Gastrocnemius medialis (tissue), 4 donors: Measurements from ENCODE around the gene ATP1B3. TPM values are rescaled to one million over a fixed set of nuclear protein-coding genes. Genes with fewer than 3 reads are reported as not detected.

Experiments
- ATAC-seq, 2 donors: fragments of 150-250 bp; one replicate each; pipeline ENCODE4 v1.9.1; 2016
- DNase-seq, 2 donors: peaks; one replicate each; pipeline ENCODE4 v3.0.0-alpha.2; 2019
- H3K27ac ChIP-seq, 4 donors: fragments of 200-600 bp; sonication (generic); 1 replicate in 1 of 4; 2 replicates in 3 of 4; pipeline ENCODE4 v1.5.1; 2016 to 2018; ENCODE audit warnings: mild to moderate bottlenecking in 2 of 4, moderate library complexity in 1 of 4
- H3K27me3 ChIP-seq, 3 donors: fragments of 200-600 bp; sonication (generic) in 2 of 3; 1 replicate in 1 of 3; 2 replicates in 2 of 3; pipeline versions ENCODE4 v1.5.1 to v1.6.0; 2016 to 2019; ENCODE audit warnings: mild to moderate bottlenecking in 1 of 3, moderate library complexity in 1 of 3
- H3K36me3 ChIP-seq, 2 donors: fragments of 200-600 bp; sonication (generic) in 1 of 2; one replicate each; pipeline ENCODE4 v1.5.1; 2017 to 2018
- H3K4me1 ChIP-seq, 2 donors: fragments of 200-600 bp; sonication (generic) in 1 of 2; one replicate each; pipeline ENCODE4 v1.5.1; 2016 to 2017; ENCODE audit warnings: mild to moderate bottlenecking in 2 of 2
- H3K4me3 ChIP-seq, 4 donors: fragments of 200-600 bp; sonication (generic) in 3 of 4; 1 replicate in 1 of 4; 2 replicates in 3 of 4; pipeline ENCODE4 v1.5.1; 2016 to 2019; ENCODE audit warnings: mild to moderate bottlenecking in 2 of 4
- H3K9me3 ChIP-seq, 3 donors: fragments of 200-600 bp; sonication (generic) in 2 of 3; 1 replicate in 1 of 3; 2 replicates in 2 of 3; pipeline ENCODE4 v1.5.1; 2016 to 2019
- POLR2A ChIP-seq, 2 donors: fragments of 450-650 bp; IDR thresholded peaks; one replicate each; pipeline ENCODE4 v1.6.1; 2017; ENCODE audit warnings: antibody characterized with exemption in 2 of 2, mild to moderate bottlenecking in 2 of 2, moderate library complexity in 2 of 2
- in situ Hi-C, 4 donors: fragments of 200-750 bp; cut with MboI; loops; one replicate each; pipeline versions ENCODE4 v1.15.0 to v1.8.0; 2017; ENCODE audit warnings: low sequenced_read_pairs in 4 of 4
- intact Hi-C: fragments of 100-400 bp; cut with DNase I; formaldehyde crosslinking; loops from one replicate; pipeline ENCODE4 v1.15.1; 2023; ENCODE audit warnings: low total_unique reads
- total RNA-seq, 4 donors: library from RNA; depleted of rRNA; stranded (reverse); fragments of >200 nt; gene quantifications; one replicate each; pipeline versions ENCODE4 v1.1.0 to v1.2.3, GENCODE V29; 2016
- TF ChIP-seq, protein P1 (sequence below), 5 experiments: fragments of 450-650 bp in 3 of 5; fragments of 200-600 bp in 2 of 5; sonication (generic) in 2 of 5; IDR thresholded peaks in 4 of 5; conservative IDR thresholded peaks in 1 of 5; 1 replicate in 4 of 5; 2 replicates in 1 of 5; pipeline ENCODE4 v1.5.1; 2016 to 2019; ENCODE audit warnings: antibody characterized with exemption in 5 of 5, mild to moderate bottlenecking in 3 of 5, moderate library complexity in 3 of 5

Gene ATP1B3
- total RNA-seq, 4 donors from 2014 or later: 16.2 to 35.9 (median 17.6) TPM

DNA sequence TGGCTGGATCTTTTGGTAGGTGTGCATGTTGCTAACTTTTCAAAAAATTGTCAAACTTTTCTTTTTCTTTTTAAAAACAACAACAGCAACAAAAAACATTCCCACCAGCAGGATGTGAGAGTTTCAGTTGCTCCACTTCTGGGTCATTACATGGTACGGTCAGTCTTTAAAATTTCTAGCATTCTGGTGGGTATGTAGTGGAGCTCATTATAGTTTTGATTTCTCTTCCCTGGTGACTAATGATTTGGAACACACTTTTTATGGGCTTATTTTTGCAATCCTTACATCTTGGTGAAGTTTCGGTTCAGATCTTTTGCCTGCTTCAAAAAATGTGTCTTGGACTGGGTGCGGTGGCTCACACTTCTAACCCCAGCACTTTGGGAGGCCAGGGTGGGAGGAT lies 19.3 kb downstream of the ATP1B3 start:
- H3K9me3 ChIP-seq: no peaks in the 10 kb centered on the region
- no peak overlapping the region for H3K27ac ChIP-seq
- no peak for TF ChIP-seq POLR2A (IDR thresholded peaks at IDR 0.05)
- TF ChIP-seq, protein P1, sequence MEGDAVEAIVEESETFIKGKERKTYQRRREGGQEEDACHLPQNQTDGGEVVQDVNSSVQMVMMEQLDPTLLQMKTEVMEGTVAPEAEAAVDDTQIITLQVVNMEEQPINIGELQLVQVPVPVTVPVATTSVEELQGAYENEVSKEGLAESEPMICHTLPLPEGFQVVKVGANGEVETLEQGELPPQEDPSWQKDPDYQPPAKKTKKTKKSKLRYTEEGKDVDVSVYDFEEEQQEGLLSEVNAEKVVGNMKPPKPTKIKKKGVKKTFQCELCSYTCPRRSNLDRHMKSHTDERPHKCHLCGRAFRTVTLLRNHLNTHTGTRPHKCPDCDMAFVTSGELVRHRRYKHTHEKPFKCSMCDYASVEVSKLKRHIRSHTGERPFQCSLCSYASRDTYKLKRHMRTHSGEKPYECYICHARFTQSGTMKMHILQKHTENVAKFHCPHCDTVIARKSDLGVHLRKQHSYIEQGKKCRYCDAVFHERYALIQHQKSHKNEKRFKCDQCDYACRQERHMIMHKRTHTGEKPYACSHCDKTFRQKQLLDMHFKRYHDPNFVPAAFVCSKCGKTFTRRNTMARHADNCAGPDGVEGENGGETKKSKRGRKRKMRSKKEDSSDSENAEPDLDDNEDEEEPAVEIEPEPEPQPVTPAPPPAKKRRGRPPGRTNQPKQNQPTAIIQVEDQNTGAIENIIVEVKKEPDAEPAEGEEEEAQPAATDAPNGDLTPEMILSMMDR (IDR thresholded peaks at IDR 0.05 in 4 of 5, conservative IDR thresholded peaks at IDR 0.05 in 1 of 5): no peak
- DNase-seq (no peak), ATAC-seq (no peak)
- in situ Hi-C loops (loop anchor here in 1 of 4 donors (25.0 kb wide), 1 partner anchor 583 kb away; no protein-coding TSS in a partner anchor), intact Hi-C loops (no loop called here)
- no peaks in the 10 kb centered on the region for H3K36me3 ChIP-seq
- no peak overlapping the region for H3K4me3 ChIP-seq
- H3K4me1 ChIP-seq: no peaks in the 10 kb centered on the region
- H3K27me3 ChIP-seq: no peaks in the 10 kb centered on the region

DNA sequence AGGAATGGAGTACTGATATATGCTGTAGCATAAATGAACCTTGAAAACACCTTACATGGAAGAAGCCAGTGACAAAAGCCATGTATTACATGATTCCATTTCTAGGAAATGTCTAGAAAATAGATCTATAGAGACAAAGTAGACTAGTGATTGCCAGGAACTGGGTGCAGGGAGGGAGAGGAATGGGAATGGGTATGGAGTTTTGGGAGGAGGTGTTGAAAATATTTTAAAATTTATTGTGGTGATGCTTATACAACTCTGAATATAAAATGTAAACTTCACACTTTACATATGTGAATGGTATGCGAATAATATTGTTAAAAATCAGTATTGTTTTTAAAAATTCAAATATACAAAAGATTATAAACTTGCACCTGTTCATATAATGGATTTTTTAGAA lies 22.5 kb downstream of the ATP1B3 start:
- no peaks in the 10 kb centered on the region for H3K27me3 ChIP-seq
- DNase-seq (no peak), ATAC-seq (no peak)
- no peaks in the 10 kb centered on the region for H3K9me3 ChIP-seq
- in situ Hi-C loops (loop anchor here in 1 of 4 donors (25.0 kb wide), 1 partner anchor 587 kb away; no protein-coding TSS in a partner anchor), intact Hi-C loops (no loop called here)
- no peaks in the 10 kb centered on the region for H3K4me1 ChIP-seq
- no peak for TF ChIP-seq POLR2A (IDR thresholded peaks at IDR 0.05)
- TF ChIP-seq, protein P1 (IDR thresholded peaks at IDR 0.05 in 4 of 5, conservative IDR thresholded peaks at IDR 0.05 in 1 of 5): no peak
- no peaks in the 10 kb centered on the region for H3K36me3 ChIP-seq
- no peak overlapping the region for H3K27ac ChIP-seq
- H3K4me3 ChIP-seq: no peak overlapping the region

DNA sequence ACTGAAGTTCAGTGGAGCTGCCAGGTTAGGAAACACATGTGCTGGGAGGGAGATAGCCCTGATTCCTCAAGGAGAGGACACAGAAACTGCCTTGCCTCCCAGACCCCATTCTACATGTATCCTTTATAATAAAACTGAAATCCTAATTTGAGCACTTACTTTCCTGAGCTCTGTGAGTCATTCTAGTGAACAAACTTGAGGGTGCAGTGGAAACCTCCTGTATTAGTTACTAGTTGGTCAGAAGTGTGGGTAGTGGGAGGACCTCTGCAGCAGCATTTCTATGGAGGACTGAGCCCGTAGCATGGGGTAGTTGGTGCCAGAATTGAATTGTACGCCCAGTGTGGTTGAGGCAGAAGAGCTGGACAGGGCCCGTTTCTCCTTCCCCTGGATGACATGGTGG lies 23.9 kb downstream of the ATP1B3 start:
- in situ Hi-C loops: no loop called here
- no peak for DNase-seq
- no peak for ATAC-seq
- no peaks in the 10 kb centered on the region for H3K4me1 ChIP-seq
- peaks cover 0 to 5% of the 10 kb centered on the region in 2 donors for H3K36me3 ChIP-seq
- TF ChIP-seq POLR2A (IDR thresholded peaks at IDR 0.05): no peak
- TF ChIP-seq, protein P1 (IDR thresholded peaks at IDR 0.05 in 4 of 5, conservative IDR thresholded peaks at IDR 0.05 in 1 of 5): no peak
- intact Hi-C loops: no loop called here
- no peak overlapping the region for H3K4me3 ChIP-seq
- H3K27ac ChIP-seq: no peak overlapping the region
- H3K27me3 ChIP-seq: no peaks in the 10 kb centered on the region
- H3K9me3 ChIP-seq: no peaks in the 10 kb centered on the region

DNA sequence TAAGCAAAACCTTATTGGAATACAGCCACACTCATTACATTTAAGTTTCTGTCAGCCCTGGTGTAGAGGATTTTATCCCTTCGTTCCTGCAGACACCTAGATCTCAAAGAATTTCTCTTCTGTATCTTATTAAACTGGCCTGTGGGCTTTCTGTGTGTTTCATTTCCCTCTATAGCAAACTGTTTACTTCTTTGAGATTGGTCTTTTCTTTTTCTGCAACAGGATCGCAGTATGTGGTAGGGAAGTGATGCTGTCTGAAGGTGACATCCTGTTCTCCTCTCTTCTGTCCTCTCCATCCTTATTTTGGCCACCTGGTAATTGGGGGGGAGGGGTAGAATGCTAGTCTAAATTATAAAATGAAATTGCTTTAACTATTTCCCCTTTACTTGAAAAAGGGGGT lies 25.5 kb downstream of the ATP1B3 start:
- no peaks in the 10 kb centered on the region for H3K4me1 ChIP-seq
- in situ Hi-C loops (no loop called here), intact Hi-C loops (no loop called here)
- ATAC-seq (no peak), DNase-seq (no peak)
- no peaks in the 10 kb centered on the region for H3K27me3 ChIP-seq
- no peak overlapping the region for H3K4me3 ChIP-seq
- no peaks in the 10 kb centered on the region for H3K9me3 ChIP-seq
- peaks cover 0 to 20% of the 10 kb centered on the region in 2 donors for H3K36me3 ChIP-seq
- TF ChIP-seq, protein P1 (IDR thresholded peaks at IDR 0.05 in 4 of 5, conservative IDR thresholded peaks at IDR 0.05 in 1 of 5): no peak
- H3K27ac ChIP-seq: no peak overlapping the region

DNA sequence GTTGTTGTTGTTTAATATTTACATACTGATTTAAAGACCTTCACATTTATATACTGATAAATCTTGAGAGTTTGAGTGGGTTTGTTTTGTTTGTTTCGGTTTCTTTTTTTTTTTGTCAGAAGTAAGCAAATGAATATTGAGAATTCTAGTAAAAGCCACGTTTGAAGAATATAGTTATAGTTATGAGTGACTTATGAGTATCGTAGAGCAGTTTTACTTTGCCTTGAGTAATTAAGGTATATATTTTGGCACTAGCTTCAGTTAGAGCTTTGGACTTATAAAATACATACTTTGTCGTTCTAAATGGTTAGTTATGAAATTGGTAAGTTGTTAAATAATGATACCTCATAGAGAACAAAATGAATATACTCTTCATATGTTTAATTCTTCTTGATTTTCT lies 27.8 kb downstream of the ATP1B3 start:
- Histone ChIP-seq H3K9me3 (no peaks in the 10 kb centered on the region), H3K27me3 (no peaks in the 10 kb centered on the region), H3K36me3 (peaks cover 0 to 42% of the 10 kb centered on the region in 2 donors), H3K27ac (no peak overlapping the region), H3K4me1 (no peaks in the 10 kb centered on the region), H3K4me3 (no peak overlapping the region)
- DNase-seq (no peak), ATAC-seq (no peak)
- in situ Hi-C loops (no loop called here), intact Hi-C loops (no loop called here)
- TF ChIP-seq, protein P1 (IDR thresholded peaks at IDR 0.05 in 4 of 5, conservative IDR thresholded peaks at IDR 0.05 in 1 of 5): no peak
- no peak for TF ChIP-seq POLR2A (IDR thresholded peaks at IDR 0.05)
